GM23338 (cell line): Measurements from ENCODE around the gene KHSRP. TPM values are rescaled to one million over a fixed set of nuclear protein-coding genes. Genes with fewer than 3 reads are reported as not detected.

Experiments used
- ETS1 ChIP-seq: IDR thresholded peaks from 2 replicates; pipeline ENCODE4 v1.6.1; 2016; ENCODE audit warnings: antibody characterized with exemption
- POLR2AphosphoS5 ChIP-seq: IDR thresholded peaks from 2 replicates; pipeline ENCODE4 v1.6.1; 2016; ENCODE audit warnings: antibody characterized with exemption, low read depth
- STAT1 ChIP-seq: IDR thresholded peaks from one replicate; pipeline ENCODE4 v1.6.1; 2016; ENCODE audit warnings: antibody characterized with exemption; ENCODE audit not compliant: unreplicated experiment
- ZNF331 ChIP-seq: fragments of 250-450 bp; sonication (Bioruptor Pico); IDR thresholded peaks from 2 replicates; pipeline ENCODE4 v1.5.0; 2020; ENCODE audit warnings: low read depth, mild to moderate bottlenecking, moderate library complexity
- polyA plus RNA-seq: library from polyadenylated mRNA; unstranded; fragments of >200 nt; fragmentation: Nextera tagmentation; extraction: Ambion mirVana; gene quantifications from 2 replicates; pipeline ENCODE4 v1.2.1, GENCODE V29; 2016
- total RNA-seq: library from RNA; depleted of rRNA; stranded (reverse); fragments of >200 nt; shearing (Covaris generic); gene quantifications from 2 replicates; pipeline ENCODE4 v1.2.3, GENCODE V29; 2014
- TF ChIP-seq, protein P1 (sequence below): fragments of 250-450 bp; sonication (Bioruptor Pico); IDR thresholded peaks from 2 replicates; pipeline ENCODE4 v1.5.0; 2020; ENCODE audit warnings: mild to moderate bottlenecking, moderate library complexity
- TF ChIP-seq, protein P2 (sequence below): IDR thresholded peaks from one replicate; pipeline ENCODE4 v1.6.1; 2018; ENCODE audit warnings: antibody characterized with exemption; ENCODE audit not compliant: unreplicated experiment

Gene KHSRP
- total and polyA plus RNA-seq, 2 experiments from 2014 or later = 129 to 359 TPM

- TF ChIP-seq, protein P1, sequence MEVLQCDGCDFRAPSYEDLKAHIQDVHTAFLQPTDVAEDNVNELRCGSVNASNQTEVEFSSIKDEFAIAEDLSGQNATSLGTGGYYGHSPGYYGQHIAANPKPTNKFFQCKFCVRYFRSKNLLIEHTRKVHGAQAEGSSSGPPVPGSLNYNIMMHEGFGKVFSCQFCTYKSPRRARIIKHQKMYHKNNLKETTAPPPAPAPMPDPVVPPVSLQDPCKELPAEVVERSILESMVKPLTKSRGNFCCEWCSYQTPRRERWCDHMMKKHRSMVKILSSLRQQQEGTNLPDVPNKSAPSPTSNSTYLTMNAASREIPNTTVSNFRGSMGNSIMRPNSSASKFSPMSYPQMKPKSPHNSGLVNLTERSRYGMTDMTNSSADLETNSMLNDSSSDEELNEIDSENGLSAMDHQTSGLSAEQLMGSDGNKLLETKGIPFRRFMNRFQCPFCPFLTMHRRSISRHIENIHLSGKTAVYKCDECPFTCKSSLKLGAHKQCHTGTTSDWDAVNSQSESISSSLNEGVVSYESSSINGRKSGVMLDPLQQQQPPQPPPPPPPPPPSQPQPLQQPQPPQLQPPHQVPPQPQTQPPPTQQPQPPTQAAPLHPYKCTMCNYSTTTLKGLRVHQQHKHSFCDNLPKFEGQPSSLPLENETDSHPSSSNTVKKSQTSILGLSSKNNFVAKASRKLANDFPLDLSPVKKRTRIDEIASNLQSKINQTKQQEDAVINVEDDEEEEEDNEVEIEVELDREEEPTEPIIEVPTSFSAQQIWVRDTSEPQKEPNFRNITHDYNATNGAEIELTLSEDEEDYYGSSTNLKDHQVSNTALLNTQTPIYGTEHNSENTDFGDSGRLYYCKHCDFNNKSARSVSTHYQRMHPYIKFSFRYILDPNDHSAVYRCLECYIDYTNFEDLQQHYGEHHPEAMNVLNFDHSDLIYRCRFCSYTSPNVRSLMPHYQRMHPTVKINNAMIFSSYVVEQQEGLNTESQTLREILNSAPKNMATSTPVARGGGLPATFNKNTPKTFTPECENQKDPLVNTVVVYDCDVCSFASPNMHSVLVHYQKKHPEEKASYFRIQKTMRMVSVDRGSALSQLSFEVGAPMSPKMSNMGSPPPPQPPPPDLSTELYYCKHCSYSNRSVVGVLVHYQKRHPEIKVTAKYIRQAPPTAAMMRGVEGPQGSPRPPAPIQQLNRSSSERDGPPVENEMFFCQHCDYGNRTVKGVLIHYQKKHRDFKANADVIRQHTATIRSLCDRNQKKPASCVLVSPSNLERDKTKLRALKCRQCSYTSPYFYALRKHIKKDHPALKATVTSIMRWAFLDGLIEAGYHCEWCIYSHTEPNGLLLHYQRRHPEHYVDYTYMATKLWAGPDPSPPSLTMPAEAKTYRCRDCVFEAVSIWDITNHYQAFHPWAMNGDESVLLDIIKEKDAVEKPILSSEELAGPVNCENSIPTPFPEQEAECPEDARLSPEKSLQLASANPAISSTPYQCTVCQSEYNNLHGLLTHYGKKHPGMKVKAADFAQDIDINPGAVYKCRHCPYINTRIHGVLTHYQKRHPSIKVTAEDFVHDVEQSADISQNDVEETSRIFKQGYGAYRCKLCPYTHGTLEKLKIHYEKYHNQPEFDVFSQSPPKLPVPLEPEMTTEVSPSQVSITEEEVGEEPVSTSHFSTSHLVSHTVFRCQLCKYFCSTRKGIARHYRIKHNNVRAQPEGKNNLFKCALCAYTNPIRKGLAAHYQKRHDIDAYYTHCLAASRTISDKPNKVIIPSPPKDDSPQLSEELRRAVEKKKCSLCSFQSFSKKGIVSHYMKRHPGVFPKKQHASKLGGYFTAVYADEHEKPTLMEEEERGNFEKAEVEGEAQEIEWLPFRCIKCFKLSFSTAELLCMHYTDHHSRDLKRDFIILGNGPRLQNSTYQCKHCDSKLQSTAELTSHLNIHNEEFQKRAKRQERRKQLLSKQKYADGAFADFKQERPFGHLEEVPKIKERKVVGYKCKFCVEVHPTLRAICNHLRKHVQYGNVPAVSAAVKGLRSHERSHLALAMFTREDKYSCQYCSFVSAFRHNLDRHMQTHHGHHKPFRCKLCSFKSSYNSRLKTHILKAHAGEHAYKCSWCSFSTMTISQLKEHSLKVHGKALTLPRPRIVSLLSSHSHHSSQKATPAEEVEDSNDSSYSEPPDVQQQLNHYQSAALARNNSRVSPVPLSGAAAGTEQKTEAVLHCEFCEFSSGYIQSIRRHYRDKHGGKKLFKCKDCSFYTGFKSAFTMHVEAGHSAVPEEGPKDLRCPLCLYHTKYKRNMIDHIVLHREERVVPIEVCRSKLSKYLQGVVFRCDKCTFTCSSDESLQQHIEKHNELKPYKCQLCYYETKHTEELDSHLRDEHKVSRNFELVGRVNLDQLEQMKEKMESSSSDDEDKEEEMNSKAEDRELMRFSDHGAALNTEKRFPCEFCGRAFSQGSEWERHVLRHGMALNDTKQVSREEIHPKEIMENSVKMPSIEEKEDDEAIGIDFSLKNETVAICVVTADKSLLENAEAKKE = no peak
- no peak for TF ChIP-seq ZNF331 (CRISPR knock-in tag)
- TF ChIP-seq POLR2AphosphoS5 = no peak
- TF ChIP-seq, protein P2, sequence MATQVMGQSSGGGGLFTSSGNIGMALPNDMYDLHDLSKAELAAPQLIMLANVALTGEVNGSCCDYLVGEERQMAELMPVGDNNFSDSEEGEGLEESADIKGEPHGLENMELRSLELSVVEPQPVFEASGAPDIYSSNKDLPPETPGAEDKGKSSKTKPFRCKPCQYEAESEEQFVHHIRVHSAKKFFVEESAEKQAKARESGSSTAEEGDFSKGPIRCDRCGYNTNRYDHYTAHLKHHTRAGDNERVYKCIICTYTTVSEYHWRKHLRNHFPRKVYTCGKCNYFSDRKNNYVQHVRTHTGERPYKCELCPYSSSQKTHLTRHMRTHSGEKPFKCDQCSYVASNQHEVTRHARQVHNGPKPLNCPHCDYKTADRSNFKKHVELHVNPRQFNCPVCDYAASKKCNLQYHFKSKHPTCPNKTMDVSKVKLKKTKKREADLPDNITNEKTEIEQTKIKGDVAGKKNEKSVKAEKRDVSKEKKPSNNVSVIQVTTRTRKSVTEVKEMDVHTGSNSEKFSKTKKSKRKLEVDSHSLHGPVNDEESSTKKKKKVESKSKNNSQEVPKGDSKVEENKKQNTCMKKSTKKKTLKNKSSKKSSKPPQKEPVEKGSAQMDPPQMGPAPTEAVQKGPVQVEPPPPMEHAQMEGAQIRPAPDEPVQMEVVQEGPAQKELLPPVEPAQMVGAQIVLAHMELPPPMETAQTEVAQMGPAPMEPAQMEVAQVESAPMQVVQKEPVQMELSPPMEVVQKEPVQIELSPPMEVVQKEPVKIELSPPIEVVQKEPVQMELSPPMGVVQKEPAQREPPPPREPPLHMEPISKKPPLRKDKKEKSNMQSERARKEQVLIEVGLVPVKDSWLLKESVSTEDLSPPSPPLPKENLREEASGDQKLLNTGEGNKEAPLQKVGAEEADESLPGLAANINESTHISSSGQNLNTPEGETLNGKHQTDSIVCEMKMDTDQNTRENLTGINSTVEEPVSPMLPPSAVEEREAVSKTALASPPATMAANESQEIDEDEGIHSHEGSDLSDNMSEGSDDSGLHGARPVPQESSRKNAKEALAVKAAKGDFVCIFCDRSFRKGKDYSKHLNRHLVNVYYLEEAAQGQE = no peak
- TF ChIP-seq ETS1 = no peak
- TF ChIP-seq STAT1 = no peak
Observed at GRCh38 chr19:6375411-6376010, 49.1 kb downstream of the KHSRP start, which contains the start of gene PSPN (continued).
